CD14-positive monocyte (primary cell): ENCODE measurements around the gene NNMT. TPM values are rescaled to one million over a fixed set of nuclear protein-coding genes. Genes with fewer than 3 reads are reported as not detected.

Experiments used
- DNase-seq, 3 donors: peaks; one replicate each; pipeline ENCODE4 v3.0.0-alpha.2; 2011 to 2022
- H2AFZ ChIP-seq: 2 replicates; pipeline ENCODE4 v1.6.0; 2012; ENCODE audit warnings: mild to moderate bottlenecking, low read depth, low read length, inconsistent platforms; ENCODE audit not compliant: insufficient read depth, poor library complexity, severe bottlenecking
- H3K27ac ChIP-seq, 2 donors: 1 replicate in 1 of 2; 2 replicates in 1 of 2; pipeline ENCODE4 v1.5.1; 2012 to 2013; ENCODE audit warnings: low read length in 2 of 2, control low read depth in 1 of 2, inconsistent platforms in 1 of 2, low read depth in 1 of 2, mild to moderate bottlenecking in 1 of 2
- H3K27me3 ChIP-seq, 2 donors: one replicate each; pipeline versions ENCODE4 v1.6.0 to v1.6.1; 2011 to 2013; ENCODE audit warnings: low read length in 2 of 2; ENCODE audit not compliant: control insufficient read depth in 2 of 2, insufficient read depth in 2 of 2
- H3K36me3 ChIP-seq, 2 donors: replicated peaks in 1 of 2; 1 replicate in 1 of 2; 2 replicates in 1 of 2; pipeline versions ENCODE4 v1.5.1 to v1.6.1; 2012 to 2013; ENCODE audit warnings: low read length in 2 of 2, control low read depth in 1 of 2, inconsistent platforms in 1 of 2, mild to moderate bottlenecking in 1 of 2; ENCODE audit not compliant: insufficient read depth in 2 of 2, control insufficient read depth in 1 of 2
- H3K4me1 ChIP-seq, 2 donors: 1 replicate in 1 of 2; 2 replicates in 1 of 2; pipeline versions ENCODE4 v1.5.1 to v1.6.1; 2012 to 2013; ENCODE audit warnings: low read length in 2 of 2, control low read depth in 1 of 2, inconsistent platforms in 1 of 2, mild to moderate bottlenecking in 1 of 2, moderate library complexity in 1 of 2; ENCODE audit not compliant: insufficient read depth in 2 of 2, control insufficient read depth in 1 of 2
- H3K4me2 ChIP-seq: replicated peaks from 2 replicates; pipeline ENCODE3; 2012; ENCODE audit warnings: low read length, moderate library complexity, mild to moderate bottlenecking; ENCODE audit not compliant: poor library complexity, severe bottlenecking; ENCODE audit errors: extremely low read depth
- H3K4me3 ChIP-seq, 3 experiments: fragments of 200-600 bp in 1 of 3; sonication (generic) in 1 of 3; replicated peaks in 1 of 3; 1 replicate in 2 of 3; 2 replicates in 1 of 3; pipeline ENCODE4 v1.5.1; 2011 to 2013; ENCODE audit warnings: low read length in 3 of 3, mild to moderate bottlenecking in 3 of 3, control low read depth in 2 of 3, low read depth in 2 of 3, inconsistent platforms in 1 of 3, moderate library complexity in 1 of 3
- H3K79me2 ChIP-seq: 2 replicates; pipeline ENCODE4 v1.6.0; 2012; ENCODE audit warnings: mild to moderate bottlenecking, control low read depth, inconsistent platforms, low read length, moderate library complexity; ENCODE audit not compliant: insufficient read depth
- H3K9ac ChIP-seq: 2 replicates; pipeline ENCODE4 v1.6.0; 2017; ENCODE audit warnings: low read length, mild to moderate bottlenecking; ENCODE audit not compliant: insufficient read depth, poor library complexity, severe bottlenecking
- H3K9me3 ChIP-seq, 2 donors: replicated peaks in 1 of 2; 1 replicate in 1 of 2; 2 replicates in 1 of 2; pipeline versions ENCODE4 v1.5.1 to v1.6.1; 2012 to 2013; ENCODE audit warnings: low read length in 2 of 2, control low read depth in 1 of 2; ENCODE audit not compliant: control insufficient read depth in 1 of 2, insufficient read depth in 1 of 2
- H4K20me1 ChIP-seq: 2 replicates; pipeline ENCODE4 v1.6.0; 2012; ENCODE audit warnings: mild to moderate bottlenecking, low read length, control low read depth, moderate library complexity; ENCODE audit not compliant: insufficient read depth
- H3K27ac Mint-ChIP-seq, 7 donors: one replicate each; pipeline ENCODE4 v1.8.0; 2020; ENCODE audit warnings: mild to moderate bottlenecking in 7 of 7, mixed read lengths in 7 of 7, moderate library complexity in 6 of 7, inconsistent platforms in 2 of 7
- H3K27me3 Mint-ChIP-seq, 3 donors: one replicate each; pipeline ENCODE4 v1.8.0; 2021 to 2022; ENCODE audit warnings: low read depth in 3 of 3, mild to moderate bottlenecking in 3 of 3, mixed read lengths in 3 of 3, moderate library complexity in 3 of 3, inconsistent platforms in 1 of 3
- H3K36me3 Mint-ChIP-seq, 2 donors: one replicate each; pipeline ENCODE4 v1.8.0; 2020; ENCODE audit warnings: mixed read lengths in 2 of 2, inconsistent platforms in 1 of 2, mild to moderate bottlenecking in 1 of 2
- H3K4me1 Mint-ChIP-seq: one replicate; pipeline ENCODE4 v1.8.0; 2020; ENCODE audit warnings: mild to moderate bottlenecking, mixed read lengths
- H3K4me3 Mint-ChIP-seq, 2 donors: one replicate each; pipeline ENCODE4 v1.8.0; 2020; ENCODE audit warnings: mild to moderate bottlenecking in 2 of 2, mixed read lengths in 2 of 2, moderate library complexity in 1 of 2
- H3K9me3 Mint-ChIP-seq, 7 donors: one replicate each; pipeline ENCODE4 v1.8.0; 2020 to 2022; ENCODE audit warnings: mixed read lengths in 7 of 7, mild to moderate bottlenecking in 6 of 7, moderate library complexity in 6 of 7, inconsistent platforms in 2 of 7
- CTCF ChIP-seq: fragments of 200-600 bp; IDR thresholded peaks from one replicate; pipeline ENCODE4 v1.8.0; 2022; ENCODE audit warnings: antibody characterized with exemption, mild to moderate bottlenecking
- WGBS: methylation state at CpG from one replicate; pipeline ENCODE4 v1.1.5; 2013; ENCODE audit warnings: missing lambda C conversion rate; ENCODE audit not compliant: insufficient coverage; 5-methylcytosine and 5-hydroxymethylcytosine counted together
- intact Hi-C, 2 donors: fragments of 100-400 bp; cut with micrococcal nuclease; formaldehyde crosslinking; loops; one replicate each; pipeline versions ENCODE4 v1.15.0 to v1.15.1; 2023
- polyA plus RNA-seq, 3 donors: library from polyadenylated mRNA; depleted of rRNA in 1 of 3; unstranded in 2 of 3; stranded (reverse) in 1 of 3; fragments of 300-500 nt in 2 of 3; fragments of >200 nt in 1 of 3; fragmentation: Illumina TruSeq in 2 of 3; gene quantifications; 1 replicate in 2 of 3; 2 replicates in 1 of 3; pipeline ENCODE4 v1.2.3, GENCODE V29; 2012 to 2021

The NNMT gene
- polyA plus RNA-seq, 3 donors: not detected

- Mint-ChIP-seq H3K9me3 (no peaks in the 10 kb centered on the region), H3K27me3 (peaks cover 0 to 4% (median 0%) of the 10 kb centered on the region in 3 donors), H3K27ac (no peak overlapping the region), H3K4me1 (peaks cover 22% of the 10 kb centered on the region), H3K4me3 (no peak overlapping the region), H3K36me3 (no peaks in the 10 kb centered on the region)
- Histone ChIP-seq H3K27me3 (peaks cover 0 to 4% of the 10 kb centered on the region in 2 donors), H3K79me2 (no peaks in the 10 kb centered on the region), H4K20me1 (no peaks in the 10 kb centered on the region), H3K4me3 (no peak overlapping the region), H3K9me3 (no peaks in the 10 kb centered on the region), H3K9ac (no peak overlapping the region), H3K4me2 (no peak overlapping the region), H3K36me3 (no peaks in the 10 kb centered on the region), H3K4me1 (peaks cover 28% of the 10 kb centered on the region in 2 donors), H3K27ac (no peak overlapping the region), H2AFZ (no peak overlapping the region)
- TF ChIP-seq CTCF: peak; percentile 55
- DNase-seq: peak; percentile 13 to 45 (median 44)
- 72% methylated on average over 3 of the region's 9 CpGs for WGBS
- intact Hi-C loops: loop anchor here (2.0 to 5.0 kb wide), 2 partner anchors 268 to 366 kb away; no protein-coding TSS in a partner anchor
Observed at GRCh38 chr11:114262681-114263512, 33.3 kb upstream of the NNMT start.

- no peak overlapping the region for H3K4me3 Mint-ChIP-seq
- H3K27me3 Mint-ChIP-seq: peaks cover 0 to 4% (median 0%) of the 10 kb centered on the region in 3 donors
- peaks cover 18% of the 10 kb centered on the region for H3K4me1 Mint-ChIP-seq
- no peaks in the 10 kb centered on the region for H3K36me3 Mint-ChIP-seq
- peaks cover 22% of the 10 kb centered on the region in 2 donors for H3K4me1 ChIP-seq
- WGBS: 78% methylated on average over 7 of the region's 7 CpGs
- no peaks in the 10 kb centered on the region for H4K20me1 ChIP-seq
- no peak overlapping the region for H3K4me3 ChIP-seq
- H3K27me3 ChIP-seq: peaks cover 0 to 4% of the 10 kb centered on the region in 2 donors
- TF ChIP-seq CTCF: no peak
- H3K9ac ChIP-seq: no peak overlapping the region
- no peaks in the 10 kb centered on the region for H3K9me3 ChIP-seq
- no peaks in the 10 kb centered on the region for H3K79me2 ChIP-seq
- no peak overlapping the region for H3K4me2 ChIP-seq
- no peaks in the 10 kb centered on the region for H3K9me3 Mint-ChIP-seq
- H3K27ac Mint-ChIP-seq: no peak overlapping the region
- DNase-seq: no peak
- no peaks in the 10 kb centered on the region for H3K36me3 ChIP-seq
- no peak overlapping the region for H2AFZ ChIP-seq
- intact Hi-C loops: loop anchor here (2.0 to 5.0 kb wide), 2 partner anchors 269 to 366 kb away; no protein-coding TSS in a partner anchor
- no peak overlapping the region for H3K27ac ChIP-seq
Observed at GRCh38 chr11:114263513-114264170, 32.6 kb upstream of the NNMT start.
